ENCODE measurements around the gene SEL1L. TPM values are rescaled to one million over a fixed set of nuclear protein-coding genes. Genes with fewer than 3 reads are reported as not detected.

Gene SEL1L
- total and polyA plus RNA-seq, 2 donors (not counting 3 experiments of a cell fraction or from before 2014, with no cell fraction given), result 15.0 to 95.0 TPM

GRCh38 chr14:81523016-81523415 lies 10.6 kb downstream of the SEL1L start:
- BruUV-seq (replicated peaks), result no TSS peak
- Histone ChIP-seq H3K36me3 (ENCODE audit: control insufficient read depth in 2 of 2, extremely low read depth in 1 of 2, insufficient read depth in 2 of 2, low read length in 2 of 2) (peaks cover 2 to 10% of the 10 kb centered on the region in 2 experiments), H3K27me3 (ENCODE audit: control insufficient read depth in 2 of 2, insufficient read depth in 2 of 2, low read length in 2 of 2) (no peaks in the 10 kb centered on the region), H2AFZ (ENCODE audit: low read depth, low read length) (no peak overlapping the region), H3K9ac (replicated peaks; ENCODE audit: extremely low read depth, insufficient read depth, low read length) (no peak overlapping the region), H3K79me2 (ENCODE audit: control insufficient read depth, insufficient read depth, low read length) (no peaks in the 10 kb centered on the region), H3K9me1 (replicated peaks; ENCODE audit: control insufficient read depth, extremely low read depth, insufficient read depth, low read length) (no peaks in the 10 kb centered on the region), H3K27ac (ENCODE audit: insufficient read depth, low read depth, low read length) (no peak overlapping the region), H3K9me3 (replicated peaks; ENCODE audit: control insufficient read depth, insufficient read depth, low read length) (no peaks in the 10 kb centered on the region), H3K4me3 (replicated peaks in 1 of 3; ENCODE audit: insufficient read depth in 1 of 3, low read depth in 1 of 3, low read length in 3 of 3) (no peak overlapping the region), H3K4me1 (ENCODE audit: control insufficient read depth, extremely low read depth, insufficient read depth, low read length) (peaks cover 12% of the 10 kb centered on the region), H4K20me1 (replicated peaks; ENCODE audit: control insufficient read depth, extremely low read depth, insufficient read depth, low read length) (no peaks in the 10 kb centered on the region), H3K4me2 (ENCODE audit: insufficient read depth, low read length) (no peak overlapping the region)
- DNase-seq (ENCODE audit: low read depth, low spot score) (no peak), FAIRE-seq (no peak)
- CTCF ChIA-PET, result interaction anchor here (0.6 to 1.3 kb wide), 2 partner anchors 9 to 11 kb away, joined by 3 to 4 read pairs; partner anchors contain the start of gene SEL1L
- POLR2A ChIA-PET, result no interaction called here
- intact Hi-C loops (cut with micrococcal nuclease), result no loop called here
- TF ChIP-seq GATA2 (IDR thresholded peaks at IDR 0.05; ENCODE audit: insufficient read depth, insufficient read length, low read depth, low read length) (no peak), EZH2 (IDR thresholded peaks at IDR 0.05; ENCODE audit: borderline replicate concordance, low read depth, low read length, severe bottlenecking) (no peak), MYC (IDR thresholded peaks at IDR 0.05; ENCODE audit: low read depth, low read length) (no peak), POLR2AphosphoS5 (IDR thresholded peaks at IDR 0.05; ENCODE audit: insufficient read depth, low read depth, low read length) (no peak), POLR2A (IDR thresholded peaks at IDR 0.05; ENCODE audit: low read depth, low read length) (no peak), JUN (IDR thresholded peaks at IDR 0.05; ENCODE audit: borderline replicate concordance, insufficient read depth, insufficient read length, low read depth) (no peak), FOS (IDR thresholded peaks at IDR 0.05; ENCODE audit: borderline replicate concordance, insufficient read depth, low read length) (no peak)
- TF ChIP-seq, protein P1, sequence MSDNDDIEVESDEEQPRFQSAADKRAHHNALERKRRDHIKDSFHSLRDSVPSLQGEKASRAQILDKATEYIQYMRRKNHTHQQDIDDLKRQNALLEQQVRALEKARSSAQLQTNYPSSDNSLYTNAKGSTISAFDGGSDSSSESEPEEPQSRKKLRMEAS (IDR thresholded peaks at IDR 0.05; ENCODE audit: insufficient read depth, insufficient read length), result no peak
- TF ChIP-seq, protein P2, sequence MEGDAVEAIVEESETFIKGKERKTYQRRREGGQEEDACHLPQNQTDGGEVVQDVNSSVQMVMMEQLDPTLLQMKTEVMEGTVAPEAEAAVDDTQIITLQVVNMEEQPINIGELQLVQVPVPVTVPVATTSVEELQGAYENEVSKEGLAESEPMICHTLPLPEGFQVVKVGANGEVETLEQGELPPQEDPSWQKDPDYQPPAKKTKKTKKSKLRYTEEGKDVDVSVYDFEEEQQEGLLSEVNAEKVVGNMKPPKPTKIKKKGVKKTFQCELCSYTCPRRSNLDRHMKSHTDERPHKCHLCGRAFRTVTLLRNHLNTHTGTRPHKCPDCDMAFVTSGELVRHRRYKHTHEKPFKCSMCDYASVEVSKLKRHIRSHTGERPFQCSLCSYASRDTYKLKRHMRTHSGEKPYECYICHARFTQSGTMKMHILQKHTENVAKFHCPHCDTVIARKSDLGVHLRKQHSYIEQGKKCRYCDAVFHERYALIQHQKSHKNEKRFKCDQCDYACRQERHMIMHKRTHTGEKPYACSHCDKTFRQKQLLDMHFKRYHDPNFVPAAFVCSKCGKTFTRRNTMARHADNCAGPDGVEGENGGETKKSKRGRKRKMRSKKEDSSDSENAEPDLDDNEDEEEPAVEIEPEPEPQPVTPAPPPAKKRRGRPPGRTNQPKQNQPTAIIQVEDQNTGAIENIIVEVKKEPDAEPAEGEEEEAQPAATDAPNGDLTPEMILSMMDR (IDR thresholded peaks at IDR 0.05; ENCODE audit: extremely low read depth in 1 of 2, insufficient read depth in 1 of 2, low read depth in 1 of 2, low read length in 2 of 2), result no peak
- dilution Hi-C loops (cut with MboI; ENCODE audit: extremely low pct_ligation_motif_present, low sequenced_read_pairs), result no loop called here

All from endothelial cell of umbilical vein (primary cell).